ENCODE results near the gene RERE.

The RERE gene

GRCh38 chr1:8711151-8711550 is 106.3 kb downstream of the RERE start:
- Histone ChIP-seq H2AFZ (ENCODE audit: low read depth, low read length, severe bottlenecking) (no peak overlapping the region), H3F3A (ENCODE audit: insufficient read depth) (peaks cover 6% of the 10 kb centered on the region; the same call in 1 of the 2 replicates), H3K27ac (ENCODE audit: low read depth, low read length) (no peak overlapping the region), H3K9me2 (replicated peaks; ENCODE audit: insufficient read depth, low read length) (no peaks in the 10 kb centered on the region), H3K4me2 (ENCODE audit: low read depth, low read length, poor library complexity, severe bottlenecking) (no peak overlapping the region), H3K36me3 (ENCODE audit: low read length) (no peaks in the 10 kb centered on the region), H3K79me2 (ENCODE audit: insufficient read depth, low read length) (no peaks in the 10 kb centered on the region), H3K4me3 (ENCODE audit: insufficient read depth, low read length, poor library complexity, severe bottlenecking) (no peak overlapping the region), H3K9ac (ENCODE audit: low read length) (no peak overlapping the region), H4K20me1 (ENCODE audit: low read depth, low read length) (no peaks in the 10 kb centered on the region), H3K27me3 (ENCODE audit: low read length) (no peaks in the 10 kb centered on the region), H3K9me3 (ENCODE audit: insufficient read depth, low read length) (no peaks in the 10 kb centered on the region)
- TF ChIP-seq CTCF (IDR thresholded peaks at IDR 0.05; ENCODE audit: insufficient read depth, low read length, poor library complexity, severe bottlenecking) = no peak
- no peak for TF ChIP-seq EZH2phosphoT487 (conservative IDR thresholded peaks at IDR 0.05; ENCODE audit: low read length)

- Histone ChIP-seq H3K79me2 (ENCODE audit: insufficient read depth, low read length) (no peaks in the 10 kb centered on the region), H3K27me3 (ENCODE audit: low read length) (no peaks in the 10 kb centered on the region)
These were observed 109.2 kb downstream of the RERE start for GRCh38 chr1:8708259-8708658.

GRCh38 chr1:8706995-8707396 is 110.4 kb downstream of the RERE start:
- Histone ChIP-seq H3K27ac (ENCODE audit: low read depth, low read length) (no peak overlapping the region), H4K20me1 (ENCODE audit: low read depth, low read length) (peaks cover 9% of the 10 kb centered on the region; the same call in 1 of the 2 replicates), H3K9ac (ENCODE audit: low read length) (no peak overlapping the region), H3K4me3 (ENCODE audit: insufficient read depth, low read length, poor library complexity, severe bottlenecking) (no peak overlapping the region), H3K79me2 (ENCODE audit: insufficient read depth, low read length) (no peaks in the 10 kb centered on the region), H3K9me3 (ENCODE audit: insufficient read depth, low read length) (no peaks in the 10 kb centered on the region), H3K4me2 (ENCODE audit: low read depth, low read length, poor library complexity, severe bottlenecking) (no peak overlapping the region), H3F3A (ENCODE audit: insufficient read depth) (peaks cover 4% of the 10 kb centered on the region; the same call in 1 of the 2 replicates), H3K36me3 (ENCODE audit: low read length) (no peaks in the 10 kb centered on the region), H3K27me3 (ENCODE audit: low read length) (no peaks in the 10 kb centered on the region), H2AFZ (ENCODE audit: low read depth, low read length, severe bottlenecking) (no peak overlapping the region), H3K9me2 (replicated peaks; ENCODE audit: insufficient read depth, low read length) (no peaks in the 10 kb centered on the region)
- TF ChIP-seq EZH2phosphoT487 (conservative IDR thresholded peaks at IDR 0.05; ENCODE audit: low read length) (no peak), CTCF (IDR thresholded peaks at IDR 0.05; ENCODE audit: insufficient read depth, low read length, poor library complexity, severe bottlenecking) (no peak)

More at GRCh38 chr1:8708259-8708658, 109.2 kb downstream of the RERE start:
- no peaks in the 10 kb centered on the region for H3K9me3 ChIP-seq (ENCODE audit: insufficient read depth, low read length)
- H3K36me3 ChIP-seq (ENCODE audit: low read length) = no peaks in the 10 kb centered on the region
- TF ChIP-seq EZH2phosphoT487 (conservative IDR thresholded peaks at IDR 0.05; ENCODE audit: low read length) (no peak), CTCF (IDR thresholded peaks at IDR 0.05; ENCODE audit: insufficient read depth, low read length, poor library complexity, severe bottlenecking) (no peak)
- no peak overlapping the region for H3K27ac ChIP-seq (ENCODE audit: low read depth, low read length)
- no peak overlapping the region for H3K4me3 ChIP-seq (ENCODE audit: insufficient read depth, low read length, poor library complexity, severe bottlenecking)
- no peak overlapping the region for H3K4me2 ChIP-seq (ENCODE audit: low read depth, low read length, poor library complexity, severe bottlenecking)
- H2AFZ ChIP-seq (ENCODE audit: low read depth, low read length, severe bottlenecking) = no peak overlapping the region
- no peaks in the 10 kb centered on the region for H3K9me2 ChIP-seq (replicated peaks; ENCODE audit: insufficient read depth, low read length)
- H3F3A ChIP-seq (ENCODE audit: insufficient read depth) = peaks cover 6% of the 10 kb centered on the region; the same call in 1 of the 2 replicates
- no peak overlapping the region for H3K9ac ChIP-seq (ENCODE audit: low read length)
- peaks cover 9% of the 10 kb centered on the region; the same call in 1 of the 2 replicates for H4K20me1 ChIP-seq (ENCODE audit: low read depth, low read length)

Data from SU-DHL-6 (cell line).